ENCODE results near the gene CALN1. TPM values are rescaled to one million over a fixed set of nuclear protein-coding genes. Genes with fewer than 3 reads are reported as not detected.

Gene CALN1
- total and polyA plus RNA-seq, 2 experiments from 2014 or later, result 0.23 to 0.28 TPM

- Histone ChIP-seq H3K36me3 (replicated peaks; ENCODE audit: insufficient read depth, low read depth) (no peaks in the 10 kb centered on the region), H4K20me1 (ENCODE audit: insufficient read depth, poor library complexity, severe bottlenecking) (no peaks in the 10 kb centered on the region), H2AFZ (no peak overlapping the region), H3K4me1 (ENCODE audit: insufficient read depth) (no peaks in the 10 kb centered on the region), H3K9me3 (ENCODE audit: low read depth) (no peaks in the 10 kb centered on the region), H3K27ac (no peak overlapping the region), H3K9me2 (replicated peaks; ENCODE audit: insufficient read depth) (no peaks in the 10 kb centered on the region), H3K4me2 (no peak overlapping the region), H3K79me2 (no peaks in the 10 kb centered on the region), H3K4me3 (no peak overlapping the region), H3K27me3 (no peaks in the 10 kb centered on the region)
- DNase-seq (ENCODE audit: low spot score), result no peak
- TF ChIP-seq CTCF (IDR thresholded peaks at IDR 0.05; ENCODE audit: poor library complexity) (no peak), EZH2phosphoT487 (IDR thresholded peaks at IDR 0.05; ENCODE audit: low read depth, severe bottlenecking, unreplicated experiment) (no peak), EZH2 (IDR thresholded peaks at IDR 0.05; ENCODE audit: borderline replicate concordance) (no peak)
- 89% methylated on average over 3 of the region's 3 CpGs for WGBS (ENCODE audit: low lambda C conversion rate, missing lambda C conversion rate)
These were observed 511.6 kb downstream of the CALN1 start for GRCh38 chr7:71900556-71900955.

GRCh38 chr7:71896535-71896934 is 515.6 kb downstream of the CALN1 start:
- H3K4me2 ChIP-seq, result no peak overlapping the region
- H3K4me3 ChIP-seq, result no peak overlapping the region
- WGBS (ENCODE audit: low lambda C conversion rate, missing lambda C conversion rate), result 70% methylated on average over 2 of the region's 2 CpGs
- no peaks in the 10 kb centered on the region for H3K79me2 ChIP-seq
- no peak overlapping the region for H3K27ac ChIP-seq
- no peaks in the 10 kb centered on the region for H3K27me3 ChIP-seq
- no peaks in the 10 kb centered on the region for H3K9me3 ChIP-seq (ENCODE audit: low read depth)
- H2AFZ ChIP-seq, result no peak overlapping the region
- DNase-seq (ENCODE audit: low spot score), result no peak
- TF ChIP-seq CTCF (IDR thresholded peaks at IDR 0.05; ENCODE audit: poor library complexity) (no peak), EZH2 (IDR thresholded peaks at IDR 0.05; ENCODE audit: borderline replicate concordance) (no peak), EZH2phosphoT487 (IDR thresholded peaks at IDR 0.05; ENCODE audit: low read depth, severe bottlenecking, unreplicated experiment) (no peak)
- no peaks in the 10 kb centered on the region for H3K36me3 ChIP-seq (replicated peaks; ENCODE audit: insufficient read depth, low read depth)
- H4K20me1 ChIP-seq (ENCODE audit: insufficient read depth, poor library complexity, severe bottlenecking), result no peaks in the 10 kb centered on the region
- no peaks in the 10 kb centered on the region for H3K9me2 ChIP-seq (replicated peaks; ENCODE audit: insufficient read depth)
- H3K4me1 ChIP-seq (ENCODE audit: insufficient read depth), result no peaks in the 10 kb centered on the region

DNA sequence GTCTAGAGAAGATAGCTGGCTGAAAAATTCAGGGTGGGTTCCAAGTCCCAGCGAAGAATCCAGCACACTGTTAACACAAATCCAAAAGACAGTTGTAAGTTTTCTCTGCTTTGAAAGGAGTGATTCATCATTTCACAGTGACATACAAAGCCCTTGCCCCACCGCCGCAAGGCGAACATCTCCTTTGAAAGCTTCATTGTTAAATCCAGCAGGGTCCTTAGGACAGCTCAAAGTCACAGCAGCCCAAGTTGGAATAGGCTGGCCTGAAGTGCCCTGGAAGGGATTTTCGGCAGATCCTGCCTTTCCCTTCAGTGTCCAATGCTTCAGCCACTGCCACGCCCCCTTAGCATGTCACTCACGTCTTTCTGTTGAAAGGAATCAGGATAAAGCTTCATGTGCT is 526.1 kb downstream of the CALN1 start:
- no peak overlapping the region for H2AFZ ChIP-seq
- no peaks in the 10 kb centered on the region for H3K36me3 ChIP-seq (replicated peaks; ENCODE audit: insufficient read depth, low read depth)
- no peaks in the 10 kb centered on the region for H3K4me1 ChIP-seq (ENCODE audit: insufficient read depth)
- no peaks in the 10 kb centered on the region for H3K79me2 ChIP-seq
- H3K9me2 ChIP-seq (replicated peaks; ENCODE audit: insufficient read depth), result no peaks in the 10 kb centered on the region
- no peaks in the 10 kb centered on the region for H3K9me3 ChIP-seq (ENCODE audit: low read depth)
- no peak for TF ChIP-seq EZH2phosphoT487 (IDR thresholded peaks at IDR 0.05; ENCODE audit: low read depth, severe bottlenecking, unreplicated experiment)
- H3K27ac ChIP-seq, result no peak overlapping the region
- no peaks in the 10 kb centered on the region for H4K20me1 ChIP-seq (ENCODE audit: insufficient read depth, poor library complexity, severe bottlenecking)
- no peak overlapping the region for H3K4me3 ChIP-seq
- H3K4me2 ChIP-seq, result no peak overlapping the region
- 75% methylated on average over 7 of the region's 7 CpGs for WGBS (ENCODE audit: low lambda C conversion rate, missing lambda C conversion rate)
- no peaks in the 10 kb centered on the region for H3K27me3 ChIP-seq
- DNase-seq (ENCODE audit: low spot score), result no peak

DNA sequence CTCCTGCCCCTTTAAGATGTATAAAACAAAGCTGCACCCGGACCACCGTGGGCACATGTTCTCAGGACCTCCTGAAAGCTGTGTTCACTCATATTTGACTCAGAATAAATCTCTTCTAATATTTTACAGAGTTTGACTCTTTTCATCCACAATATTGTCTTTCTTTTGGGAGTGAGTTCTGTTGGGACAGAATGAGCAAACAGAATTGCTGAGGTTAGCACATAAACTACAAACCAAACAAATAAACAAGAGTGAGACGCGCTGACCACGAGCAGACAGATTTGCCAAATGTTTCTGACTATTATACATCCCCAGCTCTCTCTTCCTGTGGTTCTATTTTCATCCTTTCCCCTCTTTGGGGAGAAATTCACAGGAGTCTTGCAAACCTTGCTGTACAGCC is 526.7 kb downstream of the CALN1 start:
- H3K36me3 ChIP-seq (replicated peaks; ENCODE audit: insufficient read depth, low read depth), result no peaks in the 10 kb centered on the region
- no peak overlapping the region for H3K4me2 ChIP-seq
- no peak for DNase-seq (ENCODE audit: low spot score)
- 85% methylated on average over 5 of the region's 5 CpGs for WGBS (ENCODE audit: low lambda C conversion rate, missing lambda C conversion rate)
- H3K27ac ChIP-seq, result no peak overlapping the region
- H3K4me1 ChIP-seq (ENCODE audit: insufficient read depth), result no peaks in the 10 kb centered on the region
- H3K79me2 ChIP-seq, result no peaks in the 10 kb centered on the region
- TF ChIP-seq CTCF (IDR thresholded peaks at IDR 0.05; ENCODE audit: poor library complexity) (no peak), EZH2 (IDR thresholded peaks at IDR 0.05; ENCODE audit: borderline replicate concordance) (no peak), EZH2phosphoT487 (IDR thresholded peaks at IDR 0.05; ENCODE audit: low read depth, severe bottlenecking, unreplicated experiment) (no peak)
- H3K9me3 ChIP-seq (ENCODE audit: low read depth), result no peaks in the 10 kb centered on the region
- H3K27me3 ChIP-seq, result no peaks in the 10 kb centered on the region
- H3K9me2 ChIP-seq (replicated peaks; ENCODE audit: insufficient read depth), result no peaks in the 10 kb centered on the region
- no peaks in the 10 kb centered on the region for H4K20me1 ChIP-seq (ENCODE audit: insufficient read depth, poor library complexity, severe bottlenecking)
- H2AFZ ChIP-seq, result no peak overlapping the region
- no peak overlapping the region for H3K4me3 ChIP-seq
